Measurements from ENCODE around the gene MARCHF3. TPM values are rescaled to one million over a fixed set of nuclear protein-coding genes. Genes with fewer than 3 reads are reported as not detected.
"Not testable (repeated sequence)": the region's sequence is repeated elsewhere in the genome, so short reads cannot be mapped to it uniquely, and the experiment has no call there.

MARCHF3 gene
- polyA plus RNA-seq, 6 donors from 2014 or later, result 63.4 to 81.0 (median 71.7) TPM

- Mint-ChIP-seq H3K27me3 (no peaks in the 10 kb centered on the region), H3K36me3 (no peaks in the 10 kb centered on the region), H3K9me3 (no peaks in the 10 kb centered on the region), H3K4me1 (peaks cover 44 to 57% (median 45%) of the 10 kb centered on the region in 3 donors), H3K27ac (peak overlapping the region; percentile 4 to 97 (median 83)), H3K4me3 (peak overlapping the region in 3 of 8 donors; percentile 16 to 63 (median 53))
- DNase-seq (no peak), ATAC-seq (ENCODE audit: low read depth in 2 of 2) (no peak)
Observed at GRCh38 chr5:126846744-126847455, 183.5 kb downstream of the MARCHF3 start.

- Mint-ChIP-seq H3K27me3 (no peaks in the 10 kb centered on the region), H3K36me3 (no peaks in the 10 kb centered on the region), H3K4me1 (peaks cover 39 to 52% (median 40%) of the 10 kb centered on the region in 3 donors), H3K4me3 (peak overlapping the region in 5 of 8 donors; percentile 34 to 83 (median 75)), H3K27ac (peak overlapping the region; percentile 44 to 99 (median 95)), H3K9me3 (no peaks in the 10 kb centered on the region)
- no peak for DNase-seq
- no peak for ATAC-seq (ENCODE audit: low read depth in 2 of 2)
Observed at GRCh38 chr5:126846344-126846743, 184.0 kb downstream of the MARCHF3 start.

- Mint-ChIP-seq H3K4me1 (peaks cover 37 to 49% (median 38%) of the 10 kb centered on the region in 3 donors), H3K4me3 (peak overlapping the region in 7 of 8 donors; percentile 34 to 83 (median 74)), H3K27ac (peak overlapping the region; percentile 94 to 99 (median 96))
- DNase-seq (peak; percentile 59), ATAC-seq (ENCODE audit: low read depth in 2 of 2) (peak; percentile 99)
- not testable (repeated sequence) for H3K9me3 Mint-ChIP-seq, H3K27me3 Mint-ChIP-seq, H3K36me3 Mint-ChIP-seq
Observed at GRCh38 chr5:126845470-126846070, 184.8 kb downstream of the MARCHF3 start.

- H3K9me3 Mint-ChIP-seq; H3K4me3 Mint-ChIP-seq; H3K27me3 Mint-ChIP-seq; H3K36me3 Mint-ChIP-seq; ATAC-seq (ENCODE audit: low read depth in 2 of 2); DNase-seq: not testable (repeated sequence)
- H3K4me1 Mint-ChIP-seq, result peaks cover 36 to 40% (median 37%) of the 10 kb centered on the region in 3 donors
- peak overlapping the region in 5 of 6 donors; percentile 37 to 94 (median 87) for H3K27ac Mint-ChIP-seq
Observed at GRCh38 chr5:126843375-126843774, 187.0 kb downstream of the MARCHF3 start.

- not testable (repeated sequence) for H3K4me3 Mint-ChIP-seq; H3K9me3 Mint-ChIP-seq; ATAC-seq (ENCODE audit: low read depth in 2 of 2); DNase-seq; H3K36me3 Mint-ChIP-seq; H3K27me3 Mint-ChIP-seq
- Mint-ChIP-seq H3K27ac (peak overlapping the region in 3 of 6 donors; percentile 24 to 92 (median 40)), H3K4me1 (peaks cover 3 to 16% (median 12%) of the 10 kb centered on the region in 3 donors)
Observed at GRCh38 chr5:126839407-126839806, 191.0 kb downstream of the MARCHF3 start.

GRCh38 chr5:126837906-126838539 lies 192.3 kb downstream of the MARCHF3 start:
- Mint-ChIP-seq H3K9me3 (no peaks in the 10 kb centered on the region), H3K36me3 (peaks cover 6 to 8% of the 10 kb centered on the region in 2 donors), H3K4me1 (peaks cover 0 to 4% (median 0%) of the 10 kb centered on the region in 3 donors), H3K27me3 (no peaks in the 10 kb centered on the region), H3K27ac (peak overlapping the region in 1 of 6 donors; percentile 43), H3K4me3 (no peak overlapping the region)
- DNase-seq, result peak; percentile 26
- peak; percentile 43 to 55 for ATAC-seq (ENCODE audit: low read depth in 2 of 2)

- H3K27ac Mint-ChIP-seq, result no peak overlapping the region
- peaks cover 6 to 8% of the 10 kb centered on the region in 2 donors for H3K36me3 Mint-ChIP-seq
- no peaks in the 10 kb centered on the region for H3K27me3 Mint-ChIP-seq
- H3K4me1 Mint-ChIP-seq, result peaks cover 0 to 4% (median 0%) of the 10 kb centered on the region in 3 donors
- ATAC-seq (ENCODE audit: low read depth in 2 of 2) (no peak), DNase-seq (no peak)
- H3K4me3 Mint-ChIP-seq, result no peak overlapping the region
- H3K9me3 Mint-ChIP-seq, result no peaks in the 10 kb centered on the region
Observed at GRCh38 chr5:126837242-126837641, 193.1 kb downstream of the MARCHF3 start.

GRCh38 chr5:126836778-126837177 lies 193.6 kb downstream of the MARCHF3 start:
- H3K36me3 Mint-ChIP-seq, result peaks cover 6 to 8% of the 10 kb centered on the region in 2 donors
- H3K9me3 Mint-ChIP-seq, result no peaks in the 10 kb centered on the region
- no peak for ATAC-seq (ENCODE audit: low read depth in 2 of 2)
- no peak for DNase-seq
- no peak overlapping the region for H3K4me3 Mint-ChIP-seq
- H3K4me1 Mint-ChIP-seq, result peaks cover 0 to 4% (median 0%) of the 10 kb centered on the region in 3 donors
- no peaks in the 10 kb centered on the region for H3K27me3 Mint-ChIP-seq
- H3K27ac Mint-ChIP-seq, result no peak overlapping the region

- DNase-seq (no peak), ATAC-seq (ENCODE audit: low read depth in 2 of 2) (no peak)
- H3K36me3 Mint-ChIP-seq, result peaks cover 27 to 34% of the 10 kb centered on the region in 2 donors
- no peaks in the 10 kb centered on the region for H3K27me3 Mint-ChIP-seq
- no peaks in the 10 kb centered on the region for H3K4me1 Mint-ChIP-seq
- no peak overlapping the region for H3K27ac Mint-ChIP-seq
- peaks cover 0 to 1% (median 0%) of the 10 kb centered on the region in 7 donors for H3K9me3 Mint-ChIP-seq
- H3K4me3 Mint-ChIP-seq, result no peak overlapping the region
Observed at GRCh38 chr5:126831156-126831555, 199.2 kb downstream of the MARCHF3 start.

GRCh38 chr5:126830061-126830460 lies 200.3 kb downstream of the MARCHF3 start:
- Mint-ChIP-seq H3K27me3 (no peaks in the 10 kb centered on the region), H3K4me1 (no peaks in the 10 kb centered on the region), H3K36me3 (peaks cover 30 to 38% of the 10 kb centered on the region in 2 donors), H3K9me3 (peaks cover 0 to 1% (median 0%) of the 10 kb centered on the region in 7 donors), H3K4me3 (no peak overlapping the region), H3K27ac (no peak overlapping the region)
- DNase-seq, result no peak
- no peak for ATAC-seq (ENCODE audit: low read depth in 2 of 2)

- Mint-ChIP-seq H3K36me3 (peaks cover 25 to 32% of the 10 kb centered on the region in 2 donors), H3K27ac (peak overlapping the region in 2 of 6 donors; percentile 10 to 94), H3K4me1 (no peaks in the 10 kb centered on the region), H3K27me3 (no peaks in the 10 kb centered on the region), H3K4me3 (no peak overlapping the region), H3K9me3 (peaks cover 0 to 1% (median 0%) of the 10 kb centered on the region in 7 donors)
- ATAC-seq (ENCODE audit: low read depth in 2 of 2) (no peak), DNase-seq (no peak)
Observed at GRCh38 chr5:126829098-126829497, 201.3 kb downstream of the MARCHF3 start.

- no peak overlapping the region for H3K4me3 Mint-ChIP-seq
Observed at GRCh38 chr5:126826619-126827215, 203.6 kb downstream of the MARCHF3 start.

GRCh38 chr5:126819253-126819652 lies 211.1 kb downstream of the MARCHF3 start:
- Mint-ChIP-seq H3K4me1 (no peaks in the 10 kb centered on the region), H3K27me3 (no peaks in the 10 kb centered on the region), H3K27ac (no peak overlapping the region), H3K9me3 (no peaks in the 10 kb centered on the region), H3K4me3 (no peak overlapping the region), H3K36me3 (peaks cover 8 to 11% of the 10 kb centered on the region in 2 donors)
- ATAC-seq (ENCODE audit: low read depth in 2 of 2), result no peak
- DNase-seq, result no peak

More at GRCh38 chr5:126826619-126827215, 203.6 kb downstream of the MARCHF3 start:
- Mint-ChIP-seq H3K36me3 (peaks cover 27 to 34% of the 10 kb centered on the region in 2 donors), H3K27me3 (no peaks in the 10 kb centered on the region), H3K9me3 (peaks cover 0 to 1% (median 0%) of the 10 kb centered on the region in 7 donors), H3K4me1 (no peaks in the 10 kb centered on the region), H3K27ac (peak overlapping the region in 3 of 6 donors; percentile 16 to 44 (median 19))
- ATAC-seq (ENCODE audit: low read depth in 2 of 2) (no peak), DNase-seq (no peak)

Data from naive B cell (primary cell).